Stimulated activated CD4-positive, alpha-beta T cell treated with anti-CD3 and anti-CD28 coated beads, Interleukin-2, amount 100 ng/mL, for 48 hours (primary cell): ENCODE data around the gene BAZ2B.

Experiments
- DNase-seq, 2 donors: peaks; one replicate each; pipeline ENCODE4 v3.0.0-alpha.2; 2020

BAZ2B gene

DNA sequence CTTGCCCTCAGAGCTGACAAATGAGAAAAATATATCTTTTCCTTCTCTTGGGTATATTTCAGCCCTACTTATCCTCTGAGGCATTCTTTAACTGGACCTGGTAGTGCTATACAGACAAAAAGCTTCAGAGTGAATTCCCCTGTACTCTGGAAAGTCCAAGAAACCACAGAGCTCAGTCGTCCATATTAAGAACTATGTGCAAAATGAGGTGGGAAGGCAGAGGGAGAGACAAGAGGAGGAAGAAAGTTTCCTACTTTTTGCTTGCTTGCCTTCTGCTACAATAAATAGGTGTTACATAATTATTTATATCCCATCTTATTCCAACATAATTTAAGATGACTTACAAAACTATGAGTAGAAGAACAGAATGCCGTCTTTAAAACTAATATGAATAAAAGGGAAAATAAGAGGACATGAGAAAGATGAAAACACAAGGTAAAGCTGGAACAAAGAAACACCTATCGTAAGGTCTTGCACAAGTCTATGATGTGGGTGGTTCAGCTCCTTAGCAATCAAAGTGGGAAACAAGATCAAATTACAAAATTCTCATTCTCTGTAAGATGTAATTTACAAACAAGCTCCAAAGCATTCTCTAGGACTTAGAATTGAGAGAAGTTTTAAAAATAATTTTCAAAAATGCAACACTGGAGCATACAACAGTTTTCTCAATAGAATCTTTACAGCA lies 97.9 kb downstream of the BAZ2B start:
- no peak for DNase-seq

- no peak for DNase-seq
Measured at GRCh38 chr2:159516241-159516758, 100.0 kb downstream of the BAZ2B start.

- DNase-seq, result no peak
Measured at GRCh38 chr2:159515441-159515840, 100.9 kb downstream of the BAZ2B start.

GRCh38 chr2:159513745-159514144 lies 102.6 kb downstream of the BAZ2B start:
- no peak for DNase-seq

- DNase-seq, result no peak
Measured at GRCh38 chr2:159508140-159508539, 108.2 kb downstream of the BAZ2B start.

DNA sequence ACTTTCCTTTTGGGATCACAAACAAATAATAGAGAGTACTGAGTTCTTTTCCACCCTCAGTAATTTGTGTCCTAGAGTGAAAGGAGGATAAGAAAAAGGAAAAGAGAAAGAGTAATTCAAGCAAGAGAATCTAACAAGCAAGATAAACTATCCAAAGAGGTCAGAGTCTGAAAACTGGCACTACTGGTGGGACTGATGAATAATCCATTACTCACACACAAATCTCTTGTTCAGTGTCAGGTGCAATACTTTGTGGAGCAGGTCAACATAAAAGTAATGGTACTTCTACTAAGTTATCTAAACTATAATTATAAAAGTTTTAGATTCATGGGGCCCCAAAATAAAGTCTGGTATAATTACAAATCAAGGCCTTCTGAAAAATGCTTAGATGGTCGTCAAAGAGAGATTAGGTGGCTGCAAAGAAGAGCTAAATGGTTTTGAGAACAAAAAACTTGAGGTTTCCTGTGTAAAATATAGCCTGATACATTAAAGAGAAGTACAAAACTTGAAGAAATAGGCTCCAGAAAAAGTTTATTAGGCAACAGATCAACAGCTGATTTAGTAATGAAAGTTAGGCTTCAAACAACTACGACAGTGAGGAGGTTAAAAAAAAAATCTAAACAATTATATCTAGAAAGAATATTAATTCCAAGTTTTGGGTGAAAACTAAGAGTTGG lies 109.4 kb downstream of the BAZ2B start:
- DNase-seq, result no peak

DNA sequence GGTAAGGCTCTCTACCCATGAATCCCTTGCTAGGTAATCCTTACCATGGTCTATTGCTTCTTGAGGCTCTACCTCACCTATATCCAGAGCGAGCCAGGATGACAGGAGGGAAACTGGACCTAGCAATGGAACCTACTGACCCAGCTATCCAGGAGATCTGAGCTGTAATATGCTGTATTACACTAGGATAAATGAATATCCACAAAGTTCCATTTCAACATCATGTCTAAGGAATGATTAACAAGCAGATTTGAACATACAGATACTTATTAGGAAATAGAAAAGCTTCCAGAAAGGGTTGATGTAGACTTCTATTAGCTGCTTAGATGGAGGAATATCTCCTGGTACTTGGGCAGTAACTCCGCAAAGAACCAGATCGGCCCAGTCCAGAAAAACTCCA lies 110.1 kb downstream of the BAZ2B start:
- no peak for DNase-seq

- no peak for DNase-seq
Measured at GRCh38 chr2:159505196-159505595, 111.2 kb downstream of the BAZ2B start.

DNA sequence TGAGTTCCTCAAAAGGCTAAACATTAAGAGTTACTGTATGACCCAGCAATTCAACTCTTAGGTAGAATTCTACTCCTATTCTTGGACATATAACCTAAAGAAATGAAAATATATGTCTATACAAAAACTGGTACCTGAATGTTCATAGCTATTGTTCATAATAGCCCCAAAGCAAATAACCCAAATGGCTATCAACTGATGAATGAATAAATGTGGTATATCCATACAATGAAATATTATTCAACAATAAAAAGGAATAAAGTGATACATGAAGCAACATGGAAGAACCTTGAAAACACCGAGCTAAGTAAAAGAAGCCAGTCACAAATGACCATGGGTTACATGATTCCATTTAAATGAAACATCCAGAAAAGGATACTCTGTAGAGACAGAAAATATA lies 114.6 kb downstream of the BAZ2B start:
- no peak for DNase-seq

GRCh38 chr2:159497847-159498246 lies 118.5 kb downstream of the BAZ2B start:
- no peak for DNase-seq

GRCh38 chr2:159497256-159497655 lies 119.1 kb downstream of the BAZ2B start:
- no peak for DNase-seq

DNA sequence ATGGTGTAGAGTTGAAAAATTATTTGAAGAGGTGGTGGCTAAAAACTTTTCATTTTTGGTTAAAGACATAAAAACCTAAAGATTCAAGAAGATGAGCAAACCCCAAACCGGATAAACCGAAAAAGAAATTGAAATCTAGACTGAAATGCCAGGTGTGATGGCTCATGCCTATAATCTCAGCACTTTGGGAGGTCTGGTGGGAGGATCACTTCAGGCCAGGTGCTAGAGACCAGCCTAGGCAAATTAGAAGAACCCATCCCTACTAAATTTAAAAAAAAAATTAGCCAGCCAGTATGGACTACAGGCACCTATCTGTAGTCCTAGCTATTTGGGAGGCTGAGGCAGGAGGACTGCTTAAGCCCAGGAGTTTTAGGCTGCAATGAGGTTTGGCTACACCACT lies 126.9 kb downstream of the BAZ2B start:
- DNase-seq, result no peak

DNA sequence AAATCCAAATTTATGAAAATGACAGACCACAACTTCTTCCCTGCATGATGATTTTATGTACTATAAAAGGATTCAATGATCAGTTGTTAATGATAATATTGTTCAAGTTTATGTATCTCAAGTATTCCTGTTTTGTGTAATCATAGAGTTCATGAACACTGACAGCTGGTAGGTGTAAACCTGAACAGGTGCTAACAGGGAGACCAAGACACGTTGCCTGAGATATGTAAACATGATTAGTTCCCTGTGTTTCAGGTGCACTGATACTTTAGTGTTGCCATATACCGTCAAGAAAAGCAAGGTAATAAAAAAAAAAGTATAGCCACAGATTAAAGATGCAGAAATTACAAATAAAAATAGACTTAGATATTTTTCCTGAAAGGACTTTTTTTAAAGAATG lies 131.8 kb downstream of the BAZ2B start:
- DNase-seq, result no peak

DNA sequence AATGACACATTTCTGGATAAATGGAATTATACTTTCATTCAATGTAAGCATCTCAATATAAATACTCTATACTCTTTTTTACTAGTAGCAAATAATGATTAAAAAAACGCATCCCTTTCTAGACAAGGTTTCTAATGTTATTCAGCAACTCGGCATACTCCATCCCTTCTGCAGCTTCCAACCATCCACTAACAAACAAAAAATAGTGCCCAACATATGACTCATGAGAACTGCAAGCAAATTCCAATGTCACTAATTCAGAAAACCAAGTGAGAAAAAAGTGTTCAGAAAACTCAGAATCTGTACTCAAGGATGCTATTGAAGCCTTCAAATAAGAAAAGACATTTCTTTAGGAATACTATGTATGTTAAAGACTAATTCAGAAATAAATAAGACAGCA lies 140.0 kb downstream of the BAZ2B start:
- no peak for DNase-seq

DNA sequence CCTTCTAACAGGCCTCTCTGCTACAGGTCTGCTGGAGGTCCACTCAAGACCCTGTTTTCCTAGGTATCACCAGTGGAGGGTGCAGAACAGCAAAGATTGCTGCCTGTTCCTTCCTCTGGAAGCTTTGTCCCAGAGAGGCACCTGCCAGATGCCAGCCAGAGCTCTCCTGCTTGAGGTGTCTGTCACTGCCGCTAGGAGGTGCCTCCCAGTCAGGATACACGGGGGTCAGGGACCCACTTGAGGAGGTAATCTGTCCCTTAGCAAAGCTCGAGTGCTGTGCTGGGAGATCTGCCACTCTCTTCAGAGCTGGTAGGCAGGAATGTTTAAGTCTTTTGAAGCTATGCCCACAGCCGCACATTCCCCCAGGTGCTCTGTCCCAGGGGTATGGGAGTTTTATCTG lies 140.6 kb downstream of the BAZ2B start:
- no peak for DNase-seq

DNA sequence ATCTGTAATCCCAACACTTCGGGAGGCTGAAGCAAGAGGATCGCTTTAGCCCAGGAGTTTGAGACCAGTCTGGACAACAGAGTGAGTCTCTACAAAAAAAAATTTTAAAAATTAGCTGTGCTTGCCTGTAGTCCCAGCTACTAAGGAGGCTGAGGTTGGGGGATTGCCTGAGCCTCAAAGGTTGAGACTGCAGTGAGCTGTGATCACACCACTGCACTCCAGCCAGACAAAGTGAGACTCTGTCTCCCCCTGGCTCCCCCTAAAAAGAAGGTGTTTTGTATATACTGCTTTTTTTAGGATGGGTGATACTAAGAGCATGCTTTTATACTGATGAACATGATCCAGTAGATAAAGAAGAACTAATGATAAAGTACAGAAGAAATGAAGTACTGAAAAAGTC lies 145.0 kb downstream of the BAZ2B start:
- DNase-seq, result no peak

DNA sequence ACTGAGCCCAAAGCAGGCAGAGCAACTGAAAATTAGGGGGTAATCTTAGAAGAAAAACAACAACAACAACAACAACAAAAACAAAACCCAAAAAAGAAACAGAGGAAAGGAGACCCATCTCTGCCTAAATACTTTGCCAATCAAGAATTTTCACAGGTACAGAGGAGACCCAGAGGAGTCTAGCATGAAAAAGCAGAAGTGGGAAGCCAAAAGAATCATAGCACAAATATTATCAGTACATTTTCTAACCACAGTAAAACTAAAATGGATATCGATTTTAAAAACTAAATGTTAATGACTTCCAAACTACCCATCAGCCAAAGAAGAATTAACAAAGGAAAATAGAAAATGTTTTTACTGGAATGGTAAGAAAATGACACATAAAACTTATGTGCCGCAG lies 148.1 kb downstream of the BAZ2B start:
- DNase-seq, result no peak

GRCh38 chr2:159462961-159463360 lies 153.4 kb downstream of the BAZ2B start:
- no peak for DNase-seq

GRCh38 chr2:159462201-159462785 lies 154.1 kb downstream of the BAZ2B start:
- DNase-seq, result no peak

- no peak for DNase-seq
Measured at GRCh38 chr2:159461076-159461475, 155.3 kb downstream of the BAZ2B start.

DNA sequence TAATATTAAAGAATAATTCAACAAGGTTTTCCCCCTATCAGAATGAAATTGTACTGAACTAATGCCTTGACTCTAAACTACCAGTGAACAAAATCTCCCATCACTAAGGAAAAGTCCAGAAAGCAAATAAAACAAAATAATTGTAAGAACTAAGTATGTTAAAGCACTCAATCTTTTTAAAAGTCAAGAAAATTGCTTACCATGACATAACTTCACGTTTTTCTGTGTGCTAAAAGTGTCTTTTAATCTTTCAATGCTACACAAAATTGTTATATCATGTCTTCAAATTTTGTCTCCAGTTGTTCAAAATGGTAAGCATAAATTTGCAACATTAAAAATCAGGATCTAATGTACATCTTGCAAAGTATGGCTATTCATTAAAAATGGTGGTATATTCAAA lies 156.1 kb downstream of the BAZ2B start:
- DNase-seq, result no peak

DNA sequence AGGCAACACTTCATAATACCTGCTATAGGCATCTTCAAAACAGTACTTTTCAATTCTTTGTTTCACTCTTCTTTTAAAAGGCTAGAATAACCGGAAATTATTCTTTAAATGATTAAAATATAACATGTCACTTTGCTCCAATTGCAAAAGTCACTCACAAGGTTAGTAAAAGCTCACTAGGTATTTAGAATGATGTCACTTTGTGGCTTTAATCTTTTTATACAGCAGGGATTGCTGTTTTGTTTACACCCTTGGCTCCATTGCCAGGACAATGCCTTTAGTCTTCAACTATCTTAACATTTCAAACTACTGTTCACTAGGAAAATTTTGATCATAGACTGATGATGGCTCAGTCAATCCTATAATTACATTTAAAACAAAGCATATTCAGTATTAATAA lies 157.1 kb downstream of the BAZ2B start:
- DNase-seq, result no peak

GRCh38 chr2:159457589-159457988 lies 158.8 kb downstream of the BAZ2B start:
- no peak for DNase-seq
